DMS53 treated with DMSO at 0.1 percent for 48 hours (cell line): ENCODE results near the gene ABCA12.

ENCODE experiments used
- DNase-seq: peaks from one replicate; lab custom pipeline; 2025; ENCODE audit not compliant: unreplicated experiment; lab: John Stamatoyannopoulos, UW

ABCA12 gene

GRCh38 chr2:215049341-215049740 is 89.1 kb downstream of the ABCA12 start:
- no peak for DNase-seq

GRCh38 chr2:215038421-215038820 is 100.0 kb downstream of the ABCA12 start:
- no peak for DNase-seq

- DNase-seq, result no peak
Observed at GRCh38 chr2:215036314-215036713, 102.1 kb downstream of the ABCA12 start.

- DNase-seq, result no peak
Observed at GRCh38 chr2:215034154-215034553, 104.3 kb downstream of the ABCA12 start.

GRCh38 chr2:215032153-215032552 is 106.3 kb downstream of the ABCA12 start:
- no peak for DNase-seq

- DNase-seq, result no peak
Observed at GRCh38 chr2:215031321-215031720, 107.1 kb downstream of the ABCA12 start.

- no peak for DNase-seq
Observed at GRCh38 chr2:215029936-215030335, 108.5 kb downstream of the ABCA12 start.

GRCh38 chr2:215028231-215028630 is 110.2 kb downstream of the ABCA12 start:
- no peak for DNase-seq

- DNase-seq, result no peak
Observed at GRCh38 chr2:215027779-215028178, 110.6 kb downstream of the ABCA12 start.

- no peak for DNase-seq
Observed at GRCh38 chr2:215022910-215023309, 115.5 kb downstream of the ABCA12 start.

- no peak for DNase-seq
Observed at GRCh38 chr2:215022418-215022817, 116.0 kb downstream of the ABCA12 start.

- DNase-seq, result no peak
Observed at GRCh38 chr2:215020283-215020682, 118.1 kb downstream of the ABCA12 start.

GRCh38 chr2:215019521-215020145 is 118.8 kb downstream of the ABCA12 start:
- DNase-seq, result no peak

- DNase-seq, result no peak
Observed at GRCh38 chr2:215019085-215019484, 119.3 kb downstream of the ABCA12 start.

GRCh38 chr2:215015421-215015820 is 123.0 kb downstream of the ABCA12 start:
- no peak for DNase-seq

GRCh38 chr2:215010390-215010789 is 128.0 kb downstream of the ABCA12 start:
- no peak for DNase-seq

GRCh38 chr2:215003001-215003400 is 135.4 kb downstream of the ABCA12 start:
- no peak for DNase-seq

- DNase-seq, result peak; percentile 1
Observed at GRCh38 chr2:215002500-215002899, 135.9 kb downstream of the ABCA12 start.

- no peak for DNase-seq
Observed at GRCh38 chr2:215000721-215001120, 137.7 kb downstream of the ABCA12 start.

- no peak for DNase-seq
Observed at GRCh38 chr2:214995926-214996670, 142.3 kb downstream of the ABCA12 start.

- DNase-seq, result no peak
Observed at GRCh38 chr2:214995409-214995808, 143.0 kb downstream of the ABCA12 start.

- DNase-seq, result no peak
Observed at GRCh38 chr2:214992911-214993310, 145.5 kb downstream of the ABCA12 start.

- DNase-seq, result no peak
Observed at GRCh38 chr2:214989187-214989586, 149.2 kb downstream of the ABCA12 start.
